Omental fat pad (tissue), 4 donors: Measurements from ENCODE around the gene NUCB2. TPM values are rescaled to one million over a fixed set of nuclear protein-coding genes. Genes with fewer than 3 reads are reported as not detected.
"Not testable (repeated sequence)": the region's sequence is repeated elsewhere in the genome, so short reads cannot be mapped to it uniquely, and the experiment has no call there.

Experiments
- ATAC-seq: fragments of 150-250 bp; one replicate; pipeline ENCODE4 v1.9.1; 2016; ENCODE audit warnings: mild to moderate bottlenecking, moderate library complexity; ENCODE audit not compliant: low FRiP score
- DNase-seq: peaks from one replicate; pipeline ENCODE4 v3.0.0-alpha.2; 2019; ENCODE audit warnings: low spot score
- CTCF ChIP-seq, 3 donors: fragments of 450-650 bp; IDR thresholded peaks; one replicate each; pipeline ENCODE4 v1.5.1; 2016 to 2017; ENCODE audit warnings: antibody characterized with exemption in 3 of 3, mild to moderate bottlenecking in 3 of 3, moderate library complexity in 2 of 3
- total RNA-seq, 4 donors: library from RNA; depleted of rRNA; stranded (reverse); fragments of >200 nt; gene quantifications; one replicate each; pipeline ENCODE4 v1.1.0, GENCODE V29; 2016

Gene NUCB2
- total RNA-seq, 4 donors from 2014 or later = 31.9 to 54.7 (median 41.8) TPM

- DNase-seq = no peak
- TF ChIP-seq CTCF (IDR thresholded peaks at IDR 0.05) = no peak
- no peak for ATAC-seq
Measured at GRCh38 chr11:17258670-17259069, 17.9 kb upstream of the NUCB2 start.

GRCh38 chr11:17259519-17259918, 17.0 kb upstream of the NUCB2 start:
- no peak for DNase-seq
- no peak for TF ChIP-seq CTCF (IDR thresholded peaks at IDR 0.05)
- ATAC-seq = no peak

GRCh38 chr11:17260020-17260419, 16.5 kb upstream of the NUCB2 start:
- no peak for ATAC-seq
- no peak for DNase-seq
- no peak for TF ChIP-seq CTCF (IDR thresholded peaks at IDR 0.05)

GRCh38 chr11:17263769-17264168, 12.8 kb upstream of the NUCB2 start:
- no peak for TF ChIP-seq CTCF (IDR thresholded peaks at IDR 0.05)
- DNase-seq (no peak), ATAC-seq (no peak)

GRCh38 chr11:17266781-17267180, 9.8 kb upstream of the NUCB2 start:
- ATAC-seq (no peak), DNase-seq (no peak)
- no peak for TF ChIP-seq CTCF (IDR thresholded peaks at IDR 0.05)

GRCh38 chr11:17267576-17267975, 9.0 kb upstream of the NUCB2 start:
- no peak for ATAC-seq
- no peak for TF ChIP-seq CTCF (IDR thresholded peaks at IDR 0.05)
- no peak for DNase-seq

GRCh38 chr11:17268500-17268899, 8.0 kb upstream of the NUCB2 start:
- not testable (repeated sequence) for DNase-seq, ATAC-seq

GRCh38 chr11:17268902-17269301, 7.6 kb upstream of the NUCB2 start:
- no peak for TF ChIP-seq CTCF (IDR thresholded peaks at IDR 0.05)
- ATAC-seq (no peak), DNase-seq (no peak)
